Pancreas (tissue), 10 donors: ENCODE results near the gene SETBP1. TPM values are rescaled to one million over a fixed set of nuclear protein-coding genes. Genes with fewer than 3 reads are reported as not detected.

Source experiments
- ATAC-seq, 4 donors: fragments of 200-7000 bp; cut with Tn5 transposase; one replicate each; pipeline versions ENCODE4 v1.8.0 to v1.9.1; 2020; ENCODE audit warnings: mild to moderate bottlenecking in 4 of 4, moderate library complexity in 4 of 4
- DNase-seq, 6 donors: peaks; one replicate each; pipeline ENCODE4 v3.0.0-alpha.2; 2020
- FAIRE-seq: peaks from 2 replicates; lab custom pipeline; 2012; peaks lifted over from hg19 to GRCh38; lab: Jason Lieb, UNC
- H3K27ac ChIP-seq, 4 donors: fragments of 200-600 bp; sonication (generic); 1 replicate in 3 of 4; 2 replicates in 1 of 4; pipeline versions ENCODE4 v1.5.0 to v1.8.0; 2020
- H3K27me3 ChIP-seq, 4 donors: fragments of 200-600 bp; one replicate each; pipeline ENCODE4 v1.8.0; 2021
- H3K36me3 ChIP-seq, 3 donors: fragments of 200-600 bp; sonication (generic) in 1 of 3; one replicate each; pipeline versions ENCODE4 v1.5.0 to v1.8.0; 2020 to 2021
- H3K4me1 ChIP-seq, 3 donors: fragments of 200-600 bp; one replicate each; pipeline ENCODE4 v1.8.0; 2021
- H3K4me3 ChIP-seq, 4 donors: fragments of 200-600 bp; sonication (generic) in 2 of 4; one replicate each; pipeline versions ENCODE4 v1.5.0 to v1.8.0; 2020 to 2021
- H3K9me3 ChIP-seq, 4 donors: fragments of 200-600 bp; one replicate each; pipeline ENCODE4 v1.8.0; 2021
- CTCF ChIP-seq, 4 donors: fragments of 200-600 bp; sonication (generic) in 3 of 4; IDR thresholded peaks; one replicate each; pipeline versions ENCODE4 v1.5.0 to v1.8.0; 2021; ENCODE audit warnings: antibody characterized with exemption in 4 of 4
- WGBS, 2 donors: extraction: QIAGEN DNeasy Blood & Tissue Kit; methylation state at CpG; one replicate each; pipeline ENCODE4 v1.1.7; 2013; 5-methylcytosine and 5-hydroxymethylcytosine counted together
- intact Hi-C, 3 donors: fragments of 100-400 bp; cut with DNase I; formaldehyde crosslinking; loops; one replicate each; pipeline versions ENCODE4 v1.11.1 to v1.14.2; 2022
- polyA plus RNA-seq, 2 donors: library from polyadenylated mRNA; stranded (reverse); fragments of 200-250 nt; gene quantifications; one replicate each; pipeline ENCODE4 v1.2.3, GENCODE V29; 2013
- total RNA-seq, 6 donors: library from RNA; stranded (reverse); fragmentation: NEBNext Ultra II Directional in 4 of 6; extraction: Animal tissue kit (Norgen Biotek cat#: 25700) in 4 of 6; gene quantifications; one replicate each; pipeline versions ENCODE4 v1.2.1 to v1.2.4, GENCODE V29; 2021 to 2023
- donor health status: healthy with polysubstance abuse.
- donor health status: DM: no; HTN: no; CAD: no; lungs with moderate emphysema.
- donor health status: DM: no; HTN: no; CAD: no.
- donor health status: control.
- donor health status: control.
- donor health status: Bipolar disorder and iron deficiency.
- donor health status: DM: yes; HTN: yes; CAD: no.
- donor health status: DM: no; HTN: no; CAD: no.
- donor health status: DM: no; HTN: no; CAD: no.
- donor health status: DM: yes; HTN: yes; CAD: no.

The SETBP1 gene
- total and polyA plus RNA-seq, 8 donors, result 3.9 to 24.0 (median 18.1) TPM

DNA sequence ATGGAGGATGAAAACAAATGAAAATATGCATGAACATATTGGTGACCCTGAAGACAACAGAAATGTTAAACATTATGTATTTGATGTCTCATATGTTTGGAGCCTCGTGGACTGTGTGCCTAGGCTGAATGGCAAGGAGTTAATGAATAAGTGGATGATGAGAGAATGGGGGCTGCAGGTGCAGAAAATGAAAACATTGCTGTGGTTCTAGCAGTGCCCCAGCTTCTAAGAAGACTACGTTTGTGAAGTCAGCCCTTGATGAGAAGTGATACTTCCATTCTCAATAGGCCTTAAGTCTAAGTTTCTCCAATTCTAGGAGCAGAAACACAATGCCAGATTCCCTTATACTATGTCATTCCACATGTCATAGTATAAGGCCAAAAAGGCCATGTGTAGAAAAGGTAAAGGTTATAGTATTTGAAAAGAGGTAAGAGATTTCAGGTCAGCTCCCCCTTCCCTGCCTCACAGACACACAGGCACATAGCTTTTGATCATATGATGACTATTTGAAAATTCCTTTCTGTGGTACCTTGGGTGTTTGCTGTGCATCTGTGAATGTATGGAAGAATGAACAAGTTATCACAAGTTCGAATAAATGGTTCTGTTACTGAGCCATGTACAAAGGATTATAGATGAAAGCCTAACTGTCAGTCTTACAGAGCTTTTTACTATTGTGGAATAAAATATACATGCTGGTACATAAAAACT lies 280.8 kb downstream of the SETBP1 start:
- no peak overlapping the region for H3K27ac ChIP-seq
- 90 to 95% methylated on average over 3 of the region's 3 CpGs for WGBS, 2 donors

DNA sequence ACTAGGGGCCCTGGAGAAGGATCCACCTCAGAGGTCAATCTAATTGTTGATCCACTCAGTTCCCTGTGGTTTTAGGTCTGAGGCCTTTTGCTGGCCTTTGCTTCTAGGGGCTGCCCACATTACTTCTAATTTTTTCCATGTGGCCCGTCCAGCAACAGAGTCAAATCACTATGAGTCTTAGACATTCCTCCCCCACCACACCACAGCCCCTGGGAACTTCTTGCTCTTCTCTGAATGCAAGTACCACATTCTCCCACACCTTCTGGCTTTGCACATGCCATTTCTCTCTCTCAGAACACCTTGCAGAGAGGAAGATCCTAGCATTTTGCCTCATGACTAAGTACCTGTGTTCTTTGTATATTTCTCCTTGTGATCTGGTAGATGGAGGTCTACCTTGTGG lies 286.9 kb downstream of the SETBP1 start:
- TF ChIP-seq CTCF (IDR thresholded peaks at IDR 0.05), result no peak
- no peaks in the 10 kb centered on the region for H3K4me1 ChIP-seq
- 92 to 100% methylated on average over 1 of the region's 1 CpG for WGBS, 2 donors
- H3K27ac ChIP-seq, result no peak overlapping the region
- no peak for ATAC-seq
- no peaks in the 10 kb centered on the region for H3K27me3 ChIP-seq
- H3K36me3 ChIP-seq, result no peaks in the 10 kb centered on the region
- intact Hi-C loops, result no loop called here
- no peak for FAIRE-seq
- no peak for DNase-seq
- no peaks in the 10 kb centered on the region for H3K9me3 ChIP-seq
- no peak overlapping the region for H3K4me3 ChIP-seq

More for the DNA sequence above, 280.8 kb downstream of the SETBP1 start:
- no peaks in the 10 kb centered on the region for H3K36me3 ChIP-seq
- no peak for TF ChIP-seq CTCF (IDR thresholded peaks at IDR 0.05)
- peaks cover 0 to 9% (median 9%) of the 10 kb centered on the region in 3 donors for H3K4me1 ChIP-seq
- ATAC-seq (no peak), FAIRE-seq (no peak), DNase-seq (no peak)
- intact Hi-C loops, result no loop called here
- no peaks in the 10 kb centered on the region for H3K9me3 ChIP-seq
- H3K27me3 ChIP-seq, result no peaks in the 10 kb centered on the region
- H3K4me3 ChIP-seq, result no peak overlapping the region

- no peak for FAIRE-seq
- no peak for TF ChIP-seq CTCF (IDR thresholded peaks at IDR 0.05)
- Histone ChIP-seq H3K27me3 (no peaks in the 10 kb centered on the region), H3K4me3 (no peak overlapping the region), H3K9me3 (no peaks in the 10 kb centered on the region), H3K27ac (no peak overlapping the region), H3K36me3 (no peaks in the 10 kb centered on the region), H3K4me1 (no peaks in the 10 kb centered on the region)
- WGBS, 2 donors, result 31 to 37% methylated on average over 2 of the region's 2 CpGs
- intact Hi-C loops, result no loop called here
- ATAC-seq, result peak; percentile 41 to 79 (median 50)
- peak in 1 of 6 donors; percentile 32 for DNase-seq
These were observed 287.6 kb downstream of the SETBP1 start for GRCh38 chr18:44968336-44968735.

DNA sequence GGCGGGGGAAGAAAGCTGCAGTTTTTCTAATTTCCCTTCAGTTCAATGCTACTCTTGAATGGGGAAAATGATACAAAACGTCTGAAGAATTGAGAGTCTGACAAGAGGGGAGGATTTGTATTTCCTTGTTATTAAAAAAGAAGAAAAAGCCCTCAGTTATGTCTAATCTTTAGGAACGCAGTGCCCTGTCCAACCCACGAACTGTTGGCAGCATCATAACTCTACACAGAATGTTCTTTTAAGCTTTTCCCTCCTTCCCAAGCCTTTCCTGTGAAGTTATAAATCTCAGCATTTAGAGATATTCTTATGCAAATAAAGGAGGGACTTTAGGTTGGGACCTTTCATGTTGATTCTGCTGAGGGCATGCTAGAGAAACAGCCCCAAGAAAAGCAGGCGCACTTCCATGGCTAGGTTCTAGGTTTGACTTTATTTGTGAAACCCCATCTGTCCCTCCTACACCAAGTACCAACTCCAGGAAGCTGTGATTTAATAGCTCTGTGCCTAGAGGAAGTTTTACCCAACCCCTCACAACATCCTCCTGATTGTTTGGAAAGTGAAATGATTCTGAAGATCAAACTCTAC lies 288.6 kb downstream of the SETBP1 start:
- intact Hi-C loops, result no loop called here
- ATAC-seq (peak in 1 of 4 donors; percentile 15), DNase-seq (no peak), FAIRE-seq (no peak)
- Histone ChIP-seq H3K27ac (no peak overlapping the region), H3K27me3 (no peaks in the 10 kb centered on the region), H3K9me3 (no peaks in the 10 kb centered on the region), H3K36me3 (no peaks in the 10 kb centered on the region), H3K4me3 (no peak overlapping the region), H3K4me1 (no peaks in the 10 kb centered on the region)
- WGBS, 2 donors, result 65% methylated on average over 5 of the region's 5 CpGs
- TF ChIP-seq CTCF (IDR thresholded peaks at IDR 0.05), result no peak

GRCh38 chr18:44973282-44973681 lies 292.6 kb downstream of the SETBP1 start:
- no peak for TF ChIP-seq CTCF (IDR thresholded peaks at IDR 0.05)
- ATAC-seq, result no peak

More at GRCh38 chr18:44973282-44973681, 292.6 kb downstream of the SETBP1 start:
- no peak for DNase-seq
- intact Hi-C loops, result no loop called here
- Histone ChIP-seq H3K9me3 (no peaks in the 10 kb centered on the region), H3K4me3 (no peak overlapping the region), H3K27ac (no peak overlapping the region), H3K27me3 (no peaks in the 10 kb centered on the region), H3K4me1 (no peaks in the 10 kb centered on the region), H3K36me3 (no peaks in the 10 kb centered on the region)
- no peak for FAIRE-seq
- 84 to 91% methylated on average over 2 of the region's 2 CpGs for WGBS, 2 donors
